ENCODE results near the gene BARD1. TPM values are rescaled to one million over a fixed set of nuclear protein-coding genes. Genes with fewer than 3 reads are reported as not detected.

Gene BARD1
- total RNA-seq, 1 donor from 2014 or later = 13.9 TPM

DNA sequence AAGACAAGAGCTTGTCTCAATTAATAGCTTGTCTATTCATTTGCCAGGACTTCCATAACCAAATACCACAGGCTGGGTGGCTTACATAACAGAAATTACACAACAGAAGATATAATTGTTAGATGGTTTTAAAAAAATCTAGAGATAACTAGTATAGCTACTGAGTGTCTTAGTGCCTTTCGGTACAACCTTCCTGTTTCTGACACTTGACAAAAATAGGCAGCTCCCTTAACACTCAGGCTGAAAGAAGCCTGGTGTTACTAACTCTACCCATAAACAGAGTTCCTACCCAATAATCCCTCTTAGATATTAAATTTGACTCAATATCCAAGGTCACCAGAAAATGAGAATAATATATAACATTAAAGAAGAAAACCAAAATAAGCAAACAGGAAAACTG, 129.7 kb downstream of the BARD1 start:
- Mint-ChIP-seq H3K27ac (ENCODE audit: unreplicated experiment) (no peak overlapping the region), H3K9me3 (ENCODE audit: unreplicated experiment) (peaks cover 3% of the 10 kb centered on the region), H3K4me1 (ENCODE audit: low read depth, unreplicated experiment) (no peaks in the 10 kb centered on the region), H3K36me3 (ENCODE audit: low read depth, unreplicated experiment) (no peaks in the 10 kb centered on the region), H3K27me3 (ENCODE audit: low read depth, unreplicated experiment) (no peaks in the 10 kb centered on the region), H3K4me3 (ENCODE audit: unreplicated experiment) (no peak overlapping the region)
- Histone ChIP-seq H3K4me3 (ENCODE audit: insufficient read depth, low read depth, low read length) (no peak overlapping the region), H3K4me2 (ENCODE audit: low read length) (no peak overlapping the region), H3K36me3 (ENCODE audit: insufficient read depth, low read length) (no peaks in the 10 kb centered on the region), H3K9me3 (ENCODE audit: insufficient read depth, low read depth, low read length) (no peaks in the 10 kb centered on the region), H3K9ac (ENCODE audit: low read length) (no peak overlapping the region), H3K79me2 (ENCODE audit: insufficient read depth, low read length) (no peaks in the 10 kb centered on the region), H3K4me1 (ENCODE audit: insufficient read depth, low read length) (no peaks in the 10 kb centered on the region), H2AFZ (ENCODE audit: low read depth, low read length) (no peak overlapping the region), H4K20me1 (ENCODE audit: insufficient read depth, low read length) (no peaks in the 10 kb centered on the region), H3K27ac (ENCODE audit: low read depth, low read length) (no peak overlapping the region), H3K27me3 (ENCODE audit: insufficient read depth, low read length) (no peaks in the 10 kb centered on the region)
- FAIRE-seq = no peak
- TF ChIP-seq, protein P1, sequence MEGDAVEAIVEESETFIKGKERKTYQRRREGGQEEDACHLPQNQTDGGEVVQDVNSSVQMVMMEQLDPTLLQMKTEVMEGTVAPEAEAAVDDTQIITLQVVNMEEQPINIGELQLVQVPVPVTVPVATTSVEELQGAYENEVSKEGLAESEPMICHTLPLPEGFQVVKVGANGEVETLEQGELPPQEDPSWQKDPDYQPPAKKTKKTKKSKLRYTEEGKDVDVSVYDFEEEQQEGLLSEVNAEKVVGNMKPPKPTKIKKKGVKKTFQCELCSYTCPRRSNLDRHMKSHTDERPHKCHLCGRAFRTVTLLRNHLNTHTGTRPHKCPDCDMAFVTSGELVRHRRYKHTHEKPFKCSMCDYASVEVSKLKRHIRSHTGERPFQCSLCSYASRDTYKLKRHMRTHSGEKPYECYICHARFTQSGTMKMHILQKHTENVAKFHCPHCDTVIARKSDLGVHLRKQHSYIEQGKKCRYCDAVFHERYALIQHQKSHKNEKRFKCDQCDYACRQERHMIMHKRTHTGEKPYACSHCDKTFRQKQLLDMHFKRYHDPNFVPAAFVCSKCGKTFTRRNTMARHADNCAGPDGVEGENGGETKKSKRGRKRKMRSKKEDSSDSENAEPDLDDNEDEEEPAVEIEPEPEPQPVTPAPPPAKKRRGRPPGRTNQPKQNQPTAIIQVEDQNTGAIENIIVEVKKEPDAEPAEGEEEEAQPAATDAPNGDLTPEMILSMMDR (IDR thresholded peaks at IDR 0.05; ENCODE audit: insufficient read depth, low read depth, low read length) = no peak
- TF ChIP-seq EZH2 (IDR thresholded peaks at IDR 0.05; ENCODE audit: insufficient read depth, low read length) = no peak
- no peak for DNase-seq (ENCODE audit: low read depth)

DNA sequence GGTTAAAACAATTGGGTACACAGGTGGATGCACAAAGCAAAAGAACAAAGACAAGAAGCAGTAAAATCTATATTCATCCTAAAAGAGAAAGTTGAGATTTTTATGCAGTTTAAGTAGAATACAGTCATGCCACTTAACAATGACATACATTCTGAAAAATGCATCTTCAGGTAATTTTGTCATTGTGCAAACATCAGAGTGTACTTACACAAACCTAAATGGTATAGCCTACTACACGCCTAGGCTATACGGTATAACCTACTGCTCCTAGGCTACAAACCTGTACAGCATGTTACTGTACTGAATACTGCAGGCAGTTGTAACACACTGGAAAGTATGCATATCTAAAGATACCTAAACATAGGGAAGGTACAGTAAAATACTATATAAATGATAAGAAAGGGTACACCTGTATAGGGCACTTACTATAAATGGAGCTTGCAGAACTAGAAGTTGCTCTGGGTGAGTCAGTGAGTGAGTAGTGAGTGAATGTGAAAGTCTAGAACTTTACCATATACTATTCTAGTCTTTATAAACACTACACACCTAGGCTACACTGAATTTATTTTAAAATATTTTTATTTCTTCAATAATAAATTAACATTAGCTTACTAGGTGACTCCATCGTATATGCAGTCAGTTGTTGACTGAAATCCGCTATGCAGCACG, 132.9 kb downstream of the BARD1 start:
- Histone ChIP-seq H3K36me3 (ENCODE audit: insufficient read depth, low read length) (no peaks in the 10 kb centered on the region), H4K20me1 (ENCODE audit: insufficient read depth, low read length) (no peaks in the 10 kb centered on the region), H3K4me3 (ENCODE audit: insufficient read depth, low read depth, low read length) (no peak overlapping the region), H3K4me2 (ENCODE audit: low read length) (no peak overlapping the region), H3K27me3 (ENCODE audit: insufficient read depth, low read length) (no peaks in the 10 kb centered on the region), H2AFZ (ENCODE audit: low read depth, low read length) (no peak overlapping the region), H3K9me3 (ENCODE audit: insufficient read depth, low read depth, low read length) (no peaks in the 10 kb centered on the region), H3K4me1 (ENCODE audit: insufficient read depth, low read length) (no peaks in the 10 kb centered on the region), H3K27ac (ENCODE audit: low read depth, low read length) (no peak overlapping the region), H3K9ac (ENCODE audit: low read length) (no peak overlapping the region), H3K79me2 (ENCODE audit: insufficient read depth, low read length) (no peaks in the 10 kb centered on the region)
- no peak for FAIRE-seq
- H3K27me3 Mint-ChIP-seq (ENCODE audit: low read depth, unreplicated experiment) = no peaks in the 10 kb centered on the region
- peaks cover 2% of the 10 kb centered on the region for H3K9me3 Mint-ChIP-seq (ENCODE audit: unreplicated experiment)
- no peak overlapping the region for H3K27ac Mint-ChIP-seq (ENCODE audit: unreplicated experiment)
- no peak for TF ChIP-seq EZH2 (IDR thresholded peaks at IDR 0.05; ENCODE audit: insufficient read depth, low read length)
- TF ChIP-seq, protein P1 (IDR thresholded peaks at IDR 0.05; ENCODE audit: insufficient read depth, low read depth, low read length) = no peak
- DNase-seq (ENCODE audit: low read depth) = no peak
- peaks cover 4% of the 10 kb centered on the region for H3K4me1 Mint-ChIP-seq (ENCODE audit: low read depth, unreplicated experiment)
- no peak overlapping the region for H3K4me3 Mint-ChIP-seq (ENCODE audit: unreplicated experiment)
- no peaks in the 10 kb centered on the region for H3K36me3 Mint-ChIP-seq (ENCODE audit: low read depth, unreplicated experiment)

Measured in astrocyte (in vitro differentiated cells and primary cell).